ENCODE results near the gene DNAJC18.

Gene DNAJC18

GRCh38 chr5:139376364-139376763 lies 63.0 kb downstream of the DNAJC18 start:
- H3K79me2 ChIP-seq (ENCODE audit: control insufficient read depth, insufficient read depth, low read length): no peaks in the 10 kb centered on the region
- no peak overlapping the region for H4K5ac ChIP-seq (ENCODE audit: low read length)
- WGBS (ENCODE audit: extremely low coverage, insufficient coverage, low lambda C conversion rate): no CpG with 5 or more reads among the region's 7 CpGs

DNA sequence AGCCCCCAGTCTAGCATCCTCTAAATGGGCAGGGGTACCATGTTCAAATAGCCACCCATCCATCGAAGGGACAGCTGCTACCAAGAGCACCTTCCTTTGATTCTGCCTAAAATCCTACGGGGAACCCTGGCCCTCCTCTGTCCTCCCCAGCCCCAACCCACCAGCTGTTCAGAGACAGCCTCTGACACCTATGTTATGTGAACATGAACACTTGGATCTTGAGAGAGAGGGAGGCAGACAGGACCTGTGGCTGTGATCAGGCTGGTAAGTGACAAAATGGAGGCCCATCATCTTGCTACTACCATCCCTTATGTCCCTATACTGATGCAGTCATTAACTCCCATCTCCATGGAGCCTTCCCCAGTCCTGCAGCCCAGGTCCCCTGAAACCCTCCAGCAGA lies 64.4 kb downstream of the DNAJC18 start:
- Histone ChIP-seq H3K79me2 (ENCODE audit: control insufficient read depth, insufficient read depth, low read length) (no peaks in the 10 kb centered on the region), H3K27me3 (ENCODE audit: insufficient read depth, low read length, poor library complexity) (no peaks in the 10 kb centered on the region), H2BK120ac (ENCODE audit: low read depth, low read length) (no peak overlapping the region), H3K4me2 (ENCODE audit: low read length) (no peak overlapping the region), H2BK15ac (replicated peaks; ENCODE audit: low read depth) (no peak overlapping the region), H3K4me1 (ENCODE audit: control insufficient read depth, low read depth, low read length) (no peaks in the 10 kb centered on the region), H3K23ac (ENCODE audit: low read length) (no peak overlapping the region), H3K27ac (ENCODE audit: low read depth, low read length) (no peak overlapping the region), H3K79me1 (ENCODE audit: low read length) (no peaks in the 10 kb centered on the region), H3K36me3 (ENCODE audit: control insufficient read depth, insufficient read depth, low read length) (peaks cover 5% of the 10 kb centered on the region), H3K56ac (ENCODE audit: low read length) (no peak overlapping the region), H4K5ac (ENCODE audit: low read length) (no peak overlapping the region), H4K8ac (ENCODE audit: low read depth, low read length) (no peak overlapping the region), H2BK5ac (ENCODE audit: low read length) (no peak overlapping the region), H2AK5ac (ENCODE audit: low read length) (no peak overlapping the region), H3K18ac (ENCODE audit: low read length) (no peak overlapping the region), H3K4me3 (ENCODE audit: low read length) (no peak overlapping the region), H3K4ac (ENCODE audit: low read depth, low read length) (no peak overlapping the region), H3K9ac (ENCODE audit: low read length) (no peak overlapping the region)
- WGBS (ENCODE audit: extremely low coverage, insufficient coverage, low lambda C conversion rate): no CpG with 5 or more reads among the region's 2 CpGs
- no peak for DNase-seq

More at GRCh38 chr5:139376364-139376763, 63.0 kb downstream of the DNAJC18 start:
- no peak overlapping the region for H4K8ac ChIP-seq (ENCODE audit: low read depth, low read length)
- no peak overlapping the region for H3K4me2 ChIP-seq (ENCODE audit: low read length)
- no peaks in the 10 kb centered on the region for H3K4me1 ChIP-seq (ENCODE audit: control insufficient read depth, low read depth, low read length)
- H2BK5ac ChIP-seq (ENCODE audit: low read length): no peak overlapping the region
- H3K4me3 ChIP-seq (ENCODE audit: low read length): no peak overlapping the region
- H3K79me1 ChIP-seq (ENCODE audit: low read length): no peaks in the 10 kb centered on the region
- peaks cover 5% of the 10 kb centered on the region for H3K36me3 ChIP-seq (ENCODE audit: control insufficient read depth, insufficient read depth, low read length)
- H2BK120ac ChIP-seq (ENCODE audit: low read depth, low read length): no peak overlapping the region
- no peak overlapping the region for H3K9ac ChIP-seq (ENCODE audit: low read length)
- H3K4ac ChIP-seq (ENCODE audit: low read depth, low read length): no peak overlapping the region
- H3K18ac ChIP-seq (ENCODE audit: low read length): no peak overlapping the region
- H3K27me3 ChIP-seq (ENCODE audit: insufficient read depth, low read length, poor library complexity): no peaks in the 10 kb centered on the region
- H2BK15ac ChIP-seq (replicated peaks; ENCODE audit: low read depth): no peak overlapping the region
- no peak overlapping the region for H2AK5ac ChIP-seq (ENCODE audit: low read length)
- H3K23ac ChIP-seq (ENCODE audit: low read length): no peak overlapping the region
- no peak overlapping the region for H3K27ac ChIP-seq (ENCODE audit: low read depth, low read length)
- no peak overlapping the region for H3K56ac ChIP-seq (ENCODE audit: low read length)
- no peak for DNase-seq

GRCh38 chr5:139371482-139372435 lies 67.6 kb downstream of the DNAJC18 start:
- no peak overlapping the region for H2BK5ac ChIP-seq (ENCODE audit: low read length)
- no peaks in the 10 kb centered on the region for H3K79me2 ChIP-seq (ENCODE audit: control insufficient read depth, insufficient read depth, low read length)
- no peak overlapping the region for H2AK5ac ChIP-seq (ENCODE audit: low read length)
- H3K56ac ChIP-seq (ENCODE audit: low read length): no peak overlapping the region
- no peak overlapping the region for H4K5ac ChIP-seq (ENCODE audit: low read length)
- H3K79me1 ChIP-seq (ENCODE audit: low read length): no peaks in the 10 kb centered on the region
- DNase-seq: no peak
- H3K27ac ChIP-seq (ENCODE audit: low read depth, low read length): no peak overlapping the region
- H2BK15ac ChIP-seq (replicated peaks; ENCODE audit: low read depth): no peak overlapping the region
- H3K4ac ChIP-seq (ENCODE audit: low read depth, low read length): no peak overlapping the region
- H3K36me3 ChIP-seq (ENCODE audit: control insufficient read depth, insufficient read depth, low read length): peaks cover 5% of the 10 kb centered on the region
- H3K27me3 ChIP-seq (ENCODE audit: insufficient read depth, low read length, poor library complexity): no peaks in the 10 kb centered on the region
- H4K8ac ChIP-seq (ENCODE audit: low read depth, low read length): no peak overlapping the region
- H3K4me3 ChIP-seq (ENCODE audit: low read length): no peak overlapping the region
- H3K9ac ChIP-seq (ENCODE audit: low read length): no peak overlapping the region
- no CpG with 5 or more reads among the region's 7 CpGs for WGBS (ENCODE audit: extremely low coverage, insufficient coverage, low lambda C conversion rate)
- H3K4me1 ChIP-seq (ENCODE audit: control insufficient read depth, low read depth, low read length): no peaks in the 10 kb centered on the region
- no peak overlapping the region for H3K23ac ChIP-seq (ENCODE audit: low read length)
- H3K18ac ChIP-seq (ENCODE audit: low read length): no peak overlapping the region
- H3K4me2 ChIP-seq (ENCODE audit: low read length): no peak overlapping the region
- H2BK120ac ChIP-seq (ENCODE audit: low read depth, low read length): no peak overlapping the region

DNA sequence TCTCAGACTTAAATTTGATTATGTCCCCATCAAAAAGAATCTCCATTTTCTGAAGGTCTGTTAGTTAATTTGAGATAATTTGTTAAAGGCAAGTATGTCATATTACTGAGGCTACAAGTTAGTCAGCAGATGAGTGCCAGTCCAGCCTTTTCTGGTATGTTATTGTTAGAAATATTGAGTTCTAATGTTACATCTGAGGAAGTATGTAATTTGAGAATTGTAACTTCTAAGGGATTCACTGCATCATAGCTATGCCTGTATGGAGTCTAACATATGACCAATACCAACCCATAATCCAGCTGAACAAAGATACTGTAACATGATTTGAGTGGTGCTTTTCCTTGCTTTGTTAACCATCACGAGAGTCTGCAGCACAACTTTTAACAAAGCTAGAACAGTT lies 70.1 kb downstream of the DNAJC18 start:
- no CpG with 5 or more reads among the region's 1 CpG for WGBS (ENCODE audit: extremely low coverage, insufficient coverage, low lambda C conversion rate)
- Histone ChIP-seq H3K9ac (ENCODE audit: low read length) (no peak overlapping the region), H2AK5ac (ENCODE audit: low read length) (no peak overlapping the region), H2BK15ac (replicated peaks; ENCODE audit: low read depth) (no peak overlapping the region), H3K18ac (ENCODE audit: low read length) (no peak overlapping the region), H3K4me2 (ENCODE audit: low read length) (no peak overlapping the region), H3K56ac (ENCODE audit: low read length) (no peak overlapping the region), H3K79me2 (ENCODE audit: control insufficient read depth, insufficient read depth, low read length) (no peaks in the 10 kb centered on the region), H3K27me3 (ENCODE audit: insufficient read depth, low read length, poor library complexity) (no peaks in the 10 kb centered on the region), H3K36me3 (ENCODE audit: control insufficient read depth, insufficient read depth, low read length) (peaks cover 6% of the 10 kb centered on the region), H3K4ac (ENCODE audit: low read depth, low read length) (no peak overlapping the region), H2BK5ac (ENCODE audit: low read length) (no peak overlapping the region), H3K4me3 (ENCODE audit: low read length) (no peak overlapping the region), H2BK120ac (ENCODE audit: low read depth, low read length) (no peak overlapping the region), H3K4me1 (ENCODE audit: control insufficient read depth, low read depth, low read length) (no peaks in the 10 kb centered on the region), H3K79me1 (ENCODE audit: low read length) (no peaks in the 10 kb centered on the region), H4K5ac (ENCODE audit: low read length) (no peak overlapping the region), H4K8ac (ENCODE audit: low read depth, low read length) (no peak overlapping the region), H3K27ac (ENCODE audit: low read depth, low read length) (no peak overlapping the region), H3K23ac (ENCODE audit: low read length) (no peak overlapping the region)
- DNase-seq: no peak

DNA sequence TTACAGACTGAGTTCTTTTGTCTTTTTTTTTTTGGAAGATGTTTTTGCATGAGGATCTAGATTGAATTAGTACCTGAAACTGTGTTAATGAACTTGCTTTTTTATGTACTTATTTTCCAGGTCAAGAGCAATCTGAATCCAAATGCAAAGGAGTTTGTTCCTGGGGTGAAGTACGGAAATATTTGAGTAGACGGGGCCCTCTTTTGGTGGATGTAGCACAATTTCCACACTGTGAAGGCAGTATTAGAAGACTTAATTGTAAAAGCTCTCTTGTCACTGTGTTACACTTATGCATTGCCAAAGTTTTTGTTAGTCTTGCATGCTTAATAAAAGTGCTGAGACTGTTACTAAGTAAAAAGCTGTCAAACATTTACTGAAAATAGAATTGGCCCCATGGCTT lies 70.7 kb downstream of the DNAJC18 start:
- no peak overlapping the region for H3K9ac ChIP-seq (ENCODE audit: low read length)
- no peak overlapping the region for H3K27ac ChIP-seq (ENCODE audit: low read depth, low read length)
- H3K36me3 ChIP-seq (ENCODE audit: control insufficient read depth, insufficient read depth, low read length): peaks cover 5% of the 10 kb centered on the region
- H2AK5ac ChIP-seq (ENCODE audit: low read length): no peak overlapping the region
- H3K23ac ChIP-seq (ENCODE audit: low read length): no peak overlapping the region
- no peak overlapping the region for H3K56ac ChIP-seq (ENCODE audit: low read length)
- no peaks in the 10 kb centered on the region for H3K4me1 ChIP-seq (ENCODE audit: control insufficient read depth, low read depth, low read length)
- H2BK15ac ChIP-seq (replicated peaks; ENCODE audit: low read depth): no peak overlapping the region
- no CpG with 5 or more reads among the region's 2 CpGs for WGBS (ENCODE audit: extremely low coverage, insufficient coverage, low lambda C conversion rate)
- H3K4ac ChIP-seq (ENCODE audit: low read depth, low read length): no peak overlapping the region
- peak; percentile 29 for DNase-seq
- H3K4me2 ChIP-seq (ENCODE audit: low read length): no peak overlapping the region
- H2BK5ac ChIP-seq (ENCODE audit: low read length): no peak overlapping the region
- no peak overlapping the region for H3K4me3 ChIP-seq (ENCODE audit: low read length)
- H3K79me2 ChIP-seq (ENCODE audit: control insufficient read depth, insufficient read depth, low read length): no peaks in the 10 kb centered on the region
- H3K27me3 ChIP-seq (ENCODE audit: insufficient read depth, low read length, poor library complexity): no peaks in the 10 kb centered on the region
- no peak overlapping the region for H4K8ac ChIP-seq (ENCODE audit: low read depth, low read length)
- no peaks in the 10 kb centered on the region for H3K79me1 ChIP-seq (ENCODE audit: low read length)
- no peak overlapping the region for H4K5ac ChIP-seq (ENCODE audit: low read length)
- H3K18ac ChIP-seq (ENCODE audit: low read length): no peak overlapping the region
- H2BK120ac ChIP-seq (ENCODE audit: low read depth, low read length): no peak overlapping the region
